RCC 7860 (cell line): Measurements from ENCODE around the gene ICE1.
"Not testable (repeated sequence)": the region's sequence is repeated elsewhere in the genome, so short reads cannot be mapped to it uniquely, and the experiment has no call there.

ENCODE experiments used
- DNase-seq: peaks from one replicate; pipeline ENCODE4 v3.0.0-alpha.2; 2015; ENCODE audit warnings: low spot score
- FAIRE-seq: peaks from 2 replicates; lab custom pipeline; 2012; peaks lifted over from hg19 to GRCh38; lab: Jason Lieb, UNC

Gene ICE1

DNA sequence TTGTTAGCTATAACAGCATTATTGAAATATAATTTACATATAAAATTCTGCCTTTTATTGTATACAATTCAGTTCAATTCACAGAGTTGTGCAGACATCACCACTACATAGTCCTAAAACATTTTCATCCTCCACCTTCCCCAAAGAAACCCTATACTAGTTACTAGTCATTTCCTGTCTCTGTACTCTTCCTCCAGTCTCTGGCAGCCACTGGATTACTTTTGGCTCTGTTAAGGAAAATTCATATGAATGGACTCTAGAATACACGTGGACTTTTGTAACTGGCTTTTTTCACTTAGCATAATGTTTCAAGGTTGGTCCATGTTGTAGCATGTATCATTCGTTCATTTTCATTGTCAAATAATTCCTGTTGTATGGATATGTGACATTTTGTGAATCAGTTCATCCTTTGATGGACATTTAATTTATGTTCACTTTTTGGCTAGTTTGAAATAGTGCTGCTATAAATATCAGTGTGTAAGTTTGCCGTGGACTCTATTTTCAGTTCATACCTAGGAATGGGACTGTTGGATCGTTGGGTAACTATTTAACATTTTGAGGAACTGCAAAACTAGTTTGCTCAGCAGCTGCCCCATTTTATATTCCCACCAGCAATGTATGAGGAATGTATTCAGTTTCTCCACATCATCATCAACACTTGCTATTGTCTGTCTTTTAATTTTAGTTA is 9.7 kb downstream of the ICE1 start:
- peak; percentile 73 for FAIRE-seq
- no peak for DNase-seq

DNA sequence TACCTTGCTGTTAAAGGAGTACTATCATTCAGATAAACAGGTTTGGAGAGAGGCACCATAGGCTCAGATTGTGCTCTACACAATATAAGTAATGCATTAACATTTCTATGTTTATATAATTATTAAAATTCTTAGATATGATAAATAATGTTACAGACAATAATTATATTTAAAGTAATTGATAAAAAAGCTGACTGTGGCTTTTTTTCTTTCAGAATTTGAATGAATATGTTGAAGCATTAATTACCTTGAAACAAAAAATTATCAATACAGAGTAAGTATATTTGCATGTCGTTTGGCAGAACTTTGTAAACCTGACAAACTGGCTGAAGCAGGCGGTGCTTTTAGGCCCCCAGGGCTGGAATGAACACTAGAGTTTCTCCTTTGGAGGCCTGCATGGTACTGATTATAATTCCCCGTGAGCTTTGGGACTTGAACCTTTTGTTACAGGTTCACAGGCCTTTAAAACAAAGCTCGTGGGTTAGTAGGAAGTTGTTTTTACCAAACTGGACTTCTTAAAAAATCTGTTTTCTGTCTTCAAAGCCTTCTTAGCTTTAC is 13.8 kb downstream of the ICE1 start:
- peak; percentile 26 for FAIRE-seq
- DNase-seq: no peak

DNA sequence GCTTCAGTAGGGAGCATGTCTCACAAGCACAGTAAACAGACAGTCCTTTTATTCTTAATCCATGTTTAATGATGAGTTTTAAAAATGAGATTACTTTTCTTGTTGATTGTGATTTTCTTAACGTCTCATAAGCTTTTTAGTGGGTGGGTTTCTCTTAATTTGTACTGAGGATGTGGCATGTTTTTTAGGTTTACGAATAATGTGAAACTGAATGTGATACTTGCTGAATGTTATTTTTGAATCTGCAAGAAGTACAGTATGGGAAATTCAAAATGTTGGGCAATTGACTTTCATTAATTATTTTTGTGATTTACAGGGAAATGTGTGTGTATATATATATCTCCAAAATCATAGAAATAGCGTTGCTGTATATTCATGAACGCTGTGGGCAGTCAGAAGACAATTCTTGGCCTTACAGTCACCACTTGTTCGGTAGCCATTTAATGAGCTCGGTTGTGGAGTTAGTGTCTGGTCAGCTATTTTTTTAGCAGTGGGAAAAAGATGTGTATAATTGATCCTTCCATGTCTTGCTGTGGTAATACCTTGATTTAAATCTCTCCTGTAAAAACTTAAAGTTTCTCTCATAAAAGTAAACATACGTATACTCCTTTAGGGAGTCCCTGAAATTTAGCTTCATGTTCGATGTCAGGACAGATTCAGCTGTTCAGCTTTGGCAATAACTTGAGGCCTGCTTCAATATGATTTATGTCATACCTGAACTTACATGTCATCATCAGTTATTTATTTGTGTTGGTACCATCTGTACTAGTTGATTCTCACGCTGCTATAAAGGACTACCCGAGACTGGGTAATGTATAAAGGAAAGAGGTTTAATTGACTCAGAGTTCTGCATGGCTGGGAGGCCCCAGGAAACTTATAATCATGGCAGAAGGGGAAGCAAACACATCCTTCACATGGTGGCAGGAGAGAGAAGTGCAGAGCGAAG is 15.0 kb downstream of the ICE1 start:
- no peak for FAIRE-seq
- no peak for DNase-seq

DNA sequence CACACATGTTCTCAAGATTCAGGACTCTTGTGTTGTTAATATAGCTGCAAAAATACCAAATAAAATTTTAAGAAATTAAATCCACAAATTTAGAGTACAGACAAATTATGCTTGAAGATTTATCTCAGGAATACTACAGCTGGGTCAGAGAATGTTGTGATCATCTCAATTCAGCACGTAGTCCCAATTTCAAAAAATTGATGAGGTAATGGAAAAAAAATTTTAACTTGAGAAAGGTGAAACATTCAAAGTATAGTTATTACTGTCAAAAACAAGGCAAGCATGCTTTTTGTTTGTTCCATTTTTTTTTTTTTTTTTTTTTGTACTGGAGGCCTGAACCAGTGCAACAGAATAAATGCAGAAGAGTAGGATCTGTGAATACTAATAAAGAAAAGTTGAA is 29.4 kb downstream of the ICE1 start:
- DNase-seq: no peak
- no peak for FAIRE-seq

DNA sequence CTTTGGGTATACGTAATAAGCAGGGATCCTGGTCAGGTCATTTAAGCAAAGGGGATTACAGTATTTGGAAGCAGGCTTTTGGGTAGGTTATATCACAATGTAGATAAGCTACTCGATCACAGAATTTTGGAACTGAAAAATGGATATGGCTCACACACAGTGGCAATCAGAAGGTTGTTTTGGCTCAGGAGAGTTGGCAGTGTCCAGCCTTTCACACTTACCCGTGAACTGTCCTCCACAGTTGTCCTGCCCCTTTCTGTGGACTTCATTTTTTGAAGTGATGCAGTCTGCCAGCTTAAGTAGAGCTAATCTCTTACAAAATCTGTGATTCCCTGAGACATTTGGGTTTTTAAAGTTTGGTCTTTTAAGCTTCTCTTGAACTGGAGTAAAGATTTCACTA is 30.7 kb downstream of the ICE1 start:
- no peak for DNase-seq
- no peak for FAIRE-seq

DNA sequence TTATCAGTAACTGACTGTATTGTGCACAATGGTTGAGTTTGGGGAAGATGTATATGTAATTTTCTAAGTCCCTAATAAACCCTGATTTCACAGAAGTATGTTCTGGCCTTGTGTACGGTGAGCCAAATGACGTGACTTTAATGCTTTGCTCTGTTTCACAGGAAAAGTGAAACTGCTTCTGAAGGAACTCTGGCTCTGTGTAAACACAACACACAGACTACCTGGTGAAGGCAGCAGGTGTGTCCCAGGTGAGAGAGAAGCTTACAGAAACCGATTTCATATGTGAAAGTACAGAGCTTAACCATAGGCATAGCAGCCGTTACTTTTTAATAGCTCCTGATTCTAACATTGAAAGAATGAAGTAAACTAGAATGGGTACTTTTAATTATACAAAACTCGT is 31.9 kb downstream of the ICE1 start:
- no peak for FAIRE-seq

DNA sequence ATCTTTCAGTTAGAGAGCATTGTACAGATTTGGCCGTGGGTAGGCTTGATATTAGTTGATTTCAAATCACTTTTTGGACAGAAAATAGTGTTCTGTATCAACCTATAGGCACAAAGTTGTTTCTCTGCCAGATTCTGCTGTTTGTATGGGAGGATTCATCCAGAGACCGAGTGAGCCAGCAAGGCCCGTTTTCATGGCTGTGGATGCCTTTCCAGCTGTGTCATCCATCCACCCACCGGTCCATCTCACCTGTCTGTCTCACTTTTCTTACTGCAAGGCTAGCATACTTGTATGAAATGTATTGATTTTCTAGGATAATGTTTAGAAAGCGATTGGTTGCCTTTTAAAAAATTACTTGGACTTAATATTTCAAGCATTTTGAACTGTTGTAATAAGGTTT is 34.4 kb downstream of the ICE1 start:
- FAIRE-seq (no peak), DNase-seq (no peak)

More for the DNA sequence above, 31.9 kb downstream of the ICE1 start:
- DNase-seq: no peak

DNA sequence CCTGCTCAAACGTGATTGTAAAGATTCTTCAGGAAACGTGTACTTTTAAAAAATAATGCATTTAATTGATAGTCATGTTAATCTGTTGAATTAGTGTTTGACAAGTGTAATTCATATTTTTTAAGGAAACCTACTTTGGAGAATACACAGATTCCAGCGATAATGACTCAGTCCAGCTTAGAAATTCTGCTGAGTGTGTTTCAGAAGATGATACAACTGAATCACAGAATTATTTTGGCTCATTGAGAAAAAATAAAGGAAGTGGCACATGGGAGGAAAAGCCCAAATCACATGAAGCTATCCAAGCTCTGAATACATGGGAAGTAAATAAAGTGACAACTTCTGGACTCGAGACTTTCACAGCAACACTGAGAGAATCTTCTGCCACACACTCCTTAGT is 37.8 kb downstream of the ICE1 start:
- DNase-seq: no peak
- no peak for FAIRE-seq

DNA sequence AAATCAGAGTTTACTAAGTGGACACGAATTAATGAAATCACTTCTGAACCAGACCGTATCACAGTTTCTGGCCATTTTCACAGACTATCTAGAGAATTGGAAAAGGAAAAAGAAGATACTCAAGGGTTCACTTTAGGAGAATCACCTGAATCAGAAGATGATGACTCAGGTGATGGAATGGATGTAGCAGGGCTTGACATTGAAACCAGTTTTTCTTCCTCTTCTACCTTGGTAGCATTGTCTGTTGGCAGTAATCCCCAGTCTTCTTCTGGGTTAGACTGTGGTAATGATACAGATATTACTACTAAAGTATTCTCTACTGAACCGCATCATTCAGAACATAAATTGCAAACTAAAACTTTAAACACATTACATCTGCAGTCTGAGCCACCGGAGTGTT is 38.5 kb downstream of the ICE1 start:
- DNase-seq (no peak), FAIRE-seq (no peak)

DNA sequence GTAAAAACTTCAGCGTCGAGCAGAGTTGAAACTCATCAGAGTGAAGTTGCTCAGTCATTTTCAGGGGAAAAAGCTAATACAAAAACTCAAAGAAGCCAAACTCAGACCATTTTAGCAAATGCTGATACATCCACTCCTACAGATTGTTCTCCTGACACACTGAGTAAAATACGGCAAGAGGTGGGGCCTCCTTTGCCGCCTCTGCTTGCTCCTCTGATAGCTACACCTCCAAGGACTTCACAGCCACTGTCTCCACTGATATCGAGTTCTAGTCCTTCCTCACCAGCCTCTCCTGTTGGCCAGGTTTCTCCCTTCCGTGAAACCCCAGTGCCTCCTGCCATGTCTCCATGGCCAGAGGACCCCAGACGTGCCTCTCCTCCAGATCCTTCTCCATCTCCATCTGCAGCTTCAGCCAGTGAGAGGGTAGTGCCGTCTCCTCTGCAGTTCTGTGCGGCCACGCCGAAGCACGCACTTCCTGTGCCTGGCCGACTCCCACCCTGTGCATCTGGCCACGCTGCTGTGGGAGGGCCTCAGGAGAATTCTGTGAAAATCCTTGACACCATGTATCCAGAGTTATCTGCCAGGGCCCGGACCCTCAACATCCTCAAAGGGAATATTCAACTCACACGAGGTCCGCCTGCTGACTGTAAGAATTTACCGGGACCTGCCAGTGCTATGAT is 41.7 kb downstream of the ICE1 start:
- FAIRE-seq: no peak

DNA sequence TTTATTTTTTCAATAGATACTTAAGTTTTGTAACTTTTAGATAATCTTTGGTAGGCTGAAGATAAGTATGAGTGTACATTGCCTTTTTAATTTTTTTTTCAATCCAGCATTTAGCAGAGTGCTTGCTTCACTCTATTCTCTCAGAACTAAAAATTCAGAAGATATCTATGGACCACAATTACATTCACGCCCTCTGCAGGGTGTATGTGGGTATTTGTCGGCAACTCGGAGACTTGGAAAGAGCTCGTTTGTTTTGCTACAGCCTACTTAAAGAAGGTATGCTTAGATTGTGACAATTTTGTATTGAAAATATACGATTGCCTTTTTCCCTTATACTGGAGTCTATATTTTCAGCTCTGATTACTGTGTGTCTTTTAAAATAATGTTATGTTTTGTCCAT is 43.8 kb downstream of the ICE1 start:
- DNase-seq (no peak), FAIRE-seq (no peak)

More for the DNA sequence above, 41.7 kb downstream of the ICE1 start:
- DNase-seq: no peak

DNA sequence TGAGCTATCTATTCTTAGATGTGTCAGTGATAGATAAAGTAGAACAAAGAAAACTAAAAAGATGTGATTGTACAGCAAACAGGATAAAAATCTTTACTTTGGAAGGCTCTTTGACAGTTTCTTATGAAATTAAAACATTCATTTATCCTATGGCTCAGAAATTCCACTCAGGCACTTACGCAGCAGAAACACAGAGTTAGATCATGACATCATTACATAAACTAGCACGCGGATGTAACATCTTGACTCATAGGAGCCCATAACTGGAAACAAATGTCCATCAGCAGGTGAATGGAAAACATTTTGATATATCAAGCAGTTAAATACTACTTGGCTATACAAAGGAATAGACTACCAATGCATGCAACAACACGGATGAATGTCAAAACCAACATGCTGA is 45.3 kb downstream of the ICE1 start:
- DNase-seq (no peak), FAIRE-seq (no peak)

DNA sequence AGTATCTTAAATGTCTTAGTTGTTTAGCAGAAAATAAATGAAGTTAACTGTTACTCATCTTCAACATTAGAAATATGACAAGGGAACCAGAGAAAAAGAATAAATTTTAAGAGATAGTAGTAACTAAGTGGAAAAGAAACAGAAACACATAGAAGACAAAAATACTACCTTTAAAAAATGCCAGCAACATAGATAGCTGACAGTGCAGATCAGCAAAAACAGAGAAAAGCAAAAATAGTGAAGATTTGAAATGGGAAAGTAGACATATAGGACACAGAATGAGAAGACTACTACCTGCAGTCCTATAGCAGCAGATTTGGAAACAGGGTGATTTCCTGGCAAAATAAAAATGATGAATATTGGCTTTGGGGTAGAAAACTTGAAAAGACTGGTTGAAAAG is 48.5 kb downstream of the ICE1 start:
- DNase-seq: no peak
- no peak for FAIRE-seq

DNA sequence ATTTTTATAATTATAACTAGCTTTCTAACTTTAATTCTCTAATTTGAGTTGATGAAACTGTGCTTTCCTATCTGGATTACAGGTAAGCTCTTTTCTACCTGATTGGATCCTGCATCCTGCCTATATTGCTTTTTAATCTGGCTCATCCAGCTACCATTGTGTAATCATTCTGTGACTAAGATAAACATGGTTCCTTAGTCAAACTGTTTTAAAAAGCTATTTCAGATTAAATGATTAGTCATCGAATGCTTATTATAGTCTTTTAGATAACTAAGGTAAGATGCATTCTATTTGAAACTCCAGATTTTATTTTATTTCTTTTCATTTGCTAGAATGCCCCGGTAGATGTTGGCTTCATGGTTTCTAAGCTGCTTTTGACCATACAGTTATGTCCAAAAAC is 50.7 kb downstream of the ICE1 start:
- FAIRE-seq (peak; percentile 10), DNase-seq (no peak)

DNA sequence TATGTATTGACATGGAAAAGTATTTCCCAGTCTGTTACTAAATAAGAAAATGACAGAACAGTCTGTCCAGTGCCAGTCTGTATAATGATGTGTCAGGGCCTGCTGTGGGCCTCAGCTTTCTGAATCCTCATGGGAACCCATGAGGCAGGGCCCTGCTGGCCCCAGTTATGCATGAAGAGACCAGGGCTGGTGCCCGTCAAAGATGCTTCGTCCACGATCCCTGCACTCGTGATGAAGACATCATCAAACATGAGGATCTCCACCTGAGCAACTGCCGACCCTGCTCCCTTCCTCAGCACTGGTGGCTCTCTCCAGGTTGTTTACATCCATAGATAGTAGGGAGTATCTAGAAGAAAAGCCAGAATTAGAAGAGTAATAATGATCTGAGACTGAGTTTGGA is 52.5 kb downstream of the ICE1 start:
- FAIRE-seq (no peak), DNase-seq (no peak)

DNA sequence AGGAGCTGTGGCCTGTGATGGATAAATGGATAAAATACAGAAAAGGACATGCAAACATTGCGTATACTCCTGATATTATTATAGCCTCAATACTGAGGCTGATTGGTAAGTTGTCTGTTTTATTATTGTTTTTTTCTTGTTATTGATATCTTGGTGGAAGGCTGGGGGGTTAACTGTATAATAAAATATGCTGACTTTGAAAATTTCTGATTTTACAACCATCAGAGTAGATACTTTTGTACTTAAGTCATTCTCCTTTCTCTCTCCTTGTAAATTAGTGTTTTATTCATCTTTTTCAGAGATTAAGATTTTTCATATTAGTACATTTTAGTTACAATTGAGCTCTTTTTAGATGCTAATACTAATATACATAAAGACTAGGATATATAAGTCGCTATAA is 53.5 kb downstream of the ICE1 start:
- DNase-seq (no peak), FAIRE-seq (peak; percentile 48)

DNA sequence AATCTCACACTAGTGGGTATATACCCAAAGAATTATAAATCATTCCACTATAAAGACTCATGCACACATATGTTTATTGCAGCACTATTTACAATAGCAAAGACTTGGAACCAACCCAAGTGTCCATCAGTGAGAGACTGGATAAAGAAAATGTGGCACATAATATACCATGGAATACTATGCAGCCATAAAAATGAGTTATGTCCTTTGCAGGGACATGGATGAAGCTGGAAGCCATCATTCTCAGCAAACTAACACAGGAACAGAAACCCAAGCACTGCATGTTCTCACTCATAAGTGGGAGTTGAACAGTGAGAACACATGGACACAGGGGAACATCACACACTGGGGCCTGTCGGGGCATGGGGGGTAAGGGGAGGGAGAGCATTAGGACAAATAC is 57.1 kb downstream of the ICE1 start:
- DNase-seq, FAIRE-seq: not testable (repeated sequence)

DNA sequence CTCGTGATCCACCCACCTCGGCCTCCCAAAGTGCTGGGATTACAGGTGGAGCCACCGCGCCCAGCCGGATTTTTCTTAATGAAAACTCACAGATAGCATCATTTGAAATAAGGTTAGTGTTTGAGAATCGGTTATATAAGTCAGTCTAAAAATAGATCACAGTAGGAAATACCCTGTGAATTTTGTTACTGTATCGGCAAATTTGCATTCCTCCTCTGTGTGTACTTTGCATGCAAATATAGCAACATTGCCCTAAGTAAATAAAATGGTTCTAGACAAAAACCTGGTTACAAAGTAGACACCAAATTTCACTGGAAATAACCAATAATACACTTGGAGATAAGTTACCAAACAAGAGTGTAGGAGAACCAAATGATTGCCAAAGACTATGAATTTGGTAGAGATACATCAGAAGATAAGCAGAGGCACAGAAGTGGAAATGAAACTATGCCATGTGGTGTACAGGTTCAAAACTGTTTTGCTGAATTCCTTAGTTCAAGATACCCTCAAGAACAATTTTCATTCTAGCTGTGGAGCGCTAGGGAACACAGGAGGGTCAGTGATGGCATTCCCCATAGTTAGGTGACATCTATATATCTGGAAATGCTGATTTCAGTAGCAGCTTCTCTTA is 58.1 kb downstream of the ICE1 start:
- DNase-seq (no peak), FAIRE-seq (no peak)

DNA sequence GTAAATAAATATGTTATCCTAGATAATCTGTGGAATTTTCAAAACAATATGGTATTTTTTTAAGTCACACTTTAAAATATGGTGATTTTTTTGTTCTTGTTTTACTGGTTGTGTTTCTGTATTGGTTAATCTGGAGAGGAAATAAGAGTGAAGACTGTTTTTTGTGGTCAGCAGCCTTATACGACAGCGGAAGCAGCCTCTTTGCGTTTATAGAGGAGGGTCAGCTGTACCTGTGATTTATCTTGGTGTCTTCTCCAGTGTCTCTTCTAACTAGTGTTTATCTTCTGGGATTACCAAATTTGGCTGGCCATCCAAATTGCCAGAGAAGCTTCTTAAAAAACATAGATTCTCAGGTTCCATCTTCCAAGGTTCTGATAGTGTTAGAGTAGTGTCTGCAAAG is 58.7 kb downstream of the ICE1 start:
- no peak for DNase-seq
- FAIRE-seq: no peak

DNA sequence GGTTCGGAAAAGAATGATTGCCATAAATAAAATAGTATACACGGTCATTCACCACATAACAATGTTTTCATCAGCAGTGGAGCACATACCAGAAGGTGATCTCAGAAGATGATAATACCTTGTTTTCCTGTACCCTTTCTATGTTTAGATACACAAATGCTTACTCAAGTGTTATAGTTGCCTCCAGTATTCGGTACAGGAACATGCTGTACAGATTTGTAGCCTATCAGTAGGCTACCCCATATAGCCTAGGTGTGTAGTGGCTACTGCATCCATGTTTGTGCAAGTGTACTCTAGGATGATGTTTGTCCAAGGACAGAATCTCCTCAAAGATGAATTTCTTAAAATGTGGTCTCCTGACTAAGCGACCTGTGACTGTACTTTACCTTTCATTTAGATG is 59.2 kb downstream of the ICE1 start:
- FAIRE-seq: no peak
- DNase-seq: no peak

DNA sequence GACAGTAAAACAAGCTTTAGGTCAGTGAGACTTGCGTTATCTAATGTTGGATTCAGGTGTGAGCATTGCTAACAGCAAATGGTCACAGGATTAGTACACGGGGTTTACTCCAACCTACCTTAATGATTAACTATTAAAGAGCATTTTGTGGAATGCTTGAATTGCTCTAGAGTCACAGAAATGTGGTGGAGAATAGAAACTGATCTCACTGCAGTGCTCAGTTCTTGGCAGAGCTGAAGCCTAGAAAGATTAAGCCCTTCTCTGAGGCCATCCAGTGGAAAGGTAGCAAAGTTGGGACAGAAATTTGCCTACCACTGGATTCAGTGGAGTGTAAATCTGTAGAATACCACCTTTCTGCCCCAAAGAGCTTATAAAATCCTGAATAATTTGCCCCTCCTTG is 60.9 kb downstream of the ICE1 start:
- peak; percentile 74 for FAIRE-seq
- DNase-seq: peak; percentile 24
